H1 (cell line): ENCODE results near the gene L1TD1. TPM values are rescaled to one million over a fixed set of nuclear protein-coding genes. Genes with fewer than 3 reads are reported as not detected.

Experiments used
- CTCF ChIA-PET: fragments of 300-600 bp; sonication (Branson Sonifier 250); formaldehyde crosslinking; loops from one replicate; lab custom pipeline; 2021; ENCODE audit not compliant: partially characterized antibody; lab: Charles Lee
- POLR2A ChIA-PET: fragments of 300-600 bp; sonication (Branson Sonifier 250); formaldehyde crosslinking; loops from one replicate; lab custom pipeline; 2021; ENCODE audit warnings: inconsistent platforms; ENCODE audit not compliant: partially characterized antibody; lab: Charles Lee
- DNase-seq, 2 experiments: peaks; one replicate each; pipeline versions ENCODE4 v3.0.0 to v3.0.0-alpha.2; 2010 to 2022; ENCODE audit warnings: low spot score in 2 of 2, low read depth in 1 of 2, mixed read lengths in 1 of 2
- FAIRE-seq: peaks from 2 replicates; lab custom pipeline; 2011; peaks lifted over from hg19 to GRCh38; lab: Jason Lieb, UNC
- H2AFZ ChIP-seq: 2 replicates; pipeline ENCODE4 v1.8.1; 2012; ENCODE audit warnings: low read length, inconsistent platforms
- H2AK5ac ChIP-seq: 2 replicates; pipeline ENCODE4 v1.6.1; 2013; ENCODE audit warnings: low read depth, low read length
- H2BK120ac ChIP-seq: replicated peaks from 2 replicates; pipeline ENCODE3; 2013; ENCODE audit warnings: low read depth, low read length, inconsistent platforms
- H2BK12ac ChIP-seq: 2 replicates; pipeline ENCODE4 v1.6.1; 2013; ENCODE audit warnings: low read depth, low read length
- H2BK15ac ChIP-seq: 2 replicates; pipeline ENCODE4 v1.6.1; 2013; ENCODE audit warnings: low read length
- H2BK20ac ChIP-seq: 2 replicates; pipeline ENCODE4 v1.6.1; 2013; ENCODE audit warnings: low read length
- H2BK5ac ChIP-seq: 2 replicates; pipeline ENCODE4 v1.6.1; 2013; ENCODE audit warnings: low read depth, low read length
- H3K14ac ChIP-seq: 2 replicates; pipeline ENCODE4 v1.6.1; 2013; ENCODE audit warnings: inconsistent platforms; ENCODE audit not compliant: insufficient read length
- H3K18ac ChIP-seq: 2 replicates; pipeline ENCODE4 v1.6.1; 2013; ENCODE audit warnings: low read length; ENCODE audit errors: extremely low read depth
- H3K23ac ChIP-seq: 2 replicates; pipeline ENCODE4 v1.6.1; 2013; ENCODE audit warnings: inconsistent platforms; ENCODE audit not compliant: insufficient read length
- H3K23me2 ChIP-seq: 2 replicates; pipeline ENCODE4 v1.6.1; 2013; ENCODE audit warnings: low read depth, low read length
- H3K27ac ChIP-seq: 2 replicates; pipeline ENCODE4 v1.6.1; 2011; ENCODE audit warnings: low read depth, low read length, inconsistent platforms
- H3K27me3 ChIP-seq, 4 experiments: replicated peaks in 1 of 4; 1 replicate in 1 of 4; 2 replicates in 3 of 4; pipeline versions ENCODE4 v1.6.1 to v1.8.1; 2011 to 2013; ENCODE audit warnings: low read length in 3 of 4, mild to moderate bottlenecking in 3 of 4, inconsistent platforms in 2 of 4, mixed read lengths in 2 of 4, moderate library complexity in 1 of 4; ENCODE audit not compliant: control insufficient read depth in 3 of 4, insufficient read depth in 3 of 4; ENCODE audit errors: extremely low read depth in 1 of 4
- H3K36me3 ChIP-seq, 4 experiments: 2 replicates each; pipeline versions ENCODE4 v1.6.1 to v1.8.1; 2011 to 2013; ENCODE audit warnings: mild to moderate bottlenecking in 4 of 4, low read length in 3 of 4, moderate library complexity in 2 of 4, control low read depth in 1 of 4, inconsistent platforms in 1 of 4; ENCODE audit not compliant: insufficient read depth in 4 of 4, control insufficient read depth in 2 of 4
- H3K4ac ChIP-seq: replicated peaks from 2 replicates; pipeline ENCODE3; 2013; ENCODE audit warnings: low read length, low read depth, mixed read lengths, inconsistent platforms; ENCODE audit not compliant: insufficient read length
- H3K4me1 ChIP-seq, 4 experiments: replicated peaks in 1 of 4; 1 replicate in 1 of 4; 2 replicates in 3 of 4; pipeline versions ENCODE4 v1.6.1 to v1.8.1; 2011 to 2013; ENCODE audit warnings: low read length in 3 of 4, inconsistent platforms in 2 of 4, mixed read lengths in 1 of 4; ENCODE audit not compliant: insufficient read depth in 4 of 4, control insufficient read depth in 3 of 4
- H3K4me2 ChIP-seq, 2 experiments: 2 replicates each; pipeline versions ENCODE4 v1.6.1 to v1.8.1; 2011 to 2013; ENCODE audit warnings: low read depth in 2 of 2, low read length in 2 of 2, control low read depth in 1 of 2, inconsistent platforms in 1 of 2, mild to moderate bottlenecking in 1 of 2; ENCODE audit not compliant: insufficient read depth in 1 of 2
- H3K4me3 ChIP-seq, 4 experiments: fragments of 200-600, 300-600 bp in 1 of 4; sonication (generic), shearing (Covaris generic), sonication (Bioruptor Twin) in 1 of 4; 2 replicates each; pipeline versions ENCODE4 v1.5.1 to v1.8.1; 2011 to 2016; ENCODE audit warnings: low read length in 4 of 4, low read depth in 3 of 4, control low read depth in 2 of 4, inconsistent platforms in 2 of 4, mild to moderate bottlenecking in 2 of 4, mixed read lengths in 1 of 4, moderate library complexity in 1 of 4; ENCODE audit not compliant: insufficient read depth in 2 of 4; ENCODE audit errors: extremely low read depth in 1 of 4
- H3K56ac ChIP-seq: replicated peaks from 2 replicates; pipeline ENCODE3; 2013; ENCODE audit warnings: low read depth, mild to moderate bottlenecking, mixed read lengths, low read length, inconsistent platforms; ENCODE audit not compliant: insufficient read length
- H3K79me1 ChIP-seq: 2 replicates; pipeline ENCODE4 v1.6.1; 2013; ENCODE audit warnings: low read depth, low read length, control low read depth
- H3K79me2 ChIP-seq, 2 experiments: 2 replicates each; pipeline versions ENCODE4 v1.6.1 to v1.8.1; 2012 to 2013; ENCODE audit warnings: low read length in 2 of 2, mild to moderate bottlenecking in 2 of 2, inconsistent platforms in 1 of 2; ENCODE audit not compliant: insufficient read depth in 2 of 2, control insufficient read depth in 1 of 2
- H3K9ac ChIP-seq, 4 experiments: replicated peaks in 1 of 4; 1 replicate in 1 of 4; 2 replicates in 3 of 4; pipeline versions ENCODE4 v1.6.1 to v1.8.1; 2011 to 2013; ENCODE audit warnings: low read depth in 3 of 4, low read length in 3 of 4, control low read depth in 2 of 4, mild to moderate bottlenecking in 2 of 4, moderate library complexity in 2 of 4, inconsistent platforms in 1 of 4; ENCODE audit errors: extremely low read depth in 1 of 4
- H3K9me3 ChIP-seq, 2 experiments: 2 replicates each; pipeline versions ENCODE4 v1.6.1 to v1.8.1; 2012 to 2013; ENCODE audit warnings: mild to moderate bottlenecking in 2 of 2, moderate library complexity in 2 of 2, control low read depth in 1 of 2, inconsistent platforms in 1 of 2, low read depth in 1 of 2, low read length in 1 of 2, mixed read lengths in 1 of 2; ENCODE audit not compliant: insufficient read depth in 2 of 2
- H4K20me1 ChIP-seq, 2 experiments: replicated peaks in 1 of 2; 2 replicates each; pipeline versions ENCODE3 to v1.8.1; 2011 to 2013; ENCODE audit warnings: inconsistent platforms in 2 of 2, low read length in 2 of 2, mild to moderate bottlenecking in 1 of 2; ENCODE audit not compliant: insufficient read depth in 2 of 2, control insufficient read depth in 1 of 2
- H4K5ac ChIP-seq: 2 replicates; pipeline ENCODE4 v1.6.1; 2013; ENCODE audit warnings: low read length, low read depth, mixed read lengths, inconsistent platforms; ENCODE audit not compliant: insufficient read length
- H4K8ac ChIP-seq: 2 replicates; pipeline ENCODE4 v1.8.0; 2013; ENCODE audit warnings: mild to moderate bottlenecking, moderate library complexity, low read length, inconsistent platforms; ENCODE audit not compliant: insufficient read depth; ENCODE audit errors: extremely low read depth
- H4K91ac ChIP-seq: replicated peaks from 2 replicates; pipeline ENCODE3; 2013; ENCODE audit warnings: low read length, mixed read lengths, inconsistent platforms; ENCODE audit not compliant: insufficient read length
- CBX8 ChIP-seq: fragments of 300-800, 300-1000 bp; sonication (generic); IDR thresholded peaks from 2 replicates; pipeline ENCODE4 v1.7.1; 2016; ENCODE audit warnings: low read depth, low read length, borderline replicate concordance
- CREB1 ChIP-seq: IDR thresholded peaks from 2 replicates; pipeline ENCODE4 v1.6.1; 2012; ENCODE audit warnings: inconsistent platforms
- CTCF ChIP-seq, 3 experiments: IDR thresholded peaks; 1 replicate in 2 of 3; 2 replicates in 1 of 3; pipeline versions ENCODE4 v1.5.1 to v1.6.1; 2011; ENCODE audit warnings: low read length in 3 of 3, mild to moderate bottlenecking in 3 of 3, inconsistent platforms in 2 of 3, low read depth in 1 of 3, moderate library complexity in 1 of 3; ENCODE audit not compliant: insufficient read depth in 1 of 3; ENCODE audit errors: control extremely low read depth in 1 of 3
- EP300 ChIP-seq, 2 experiments: IDR thresholded peaks; 1 replicate in 1 of 2; 2 replicates in 1 of 2; pipeline ENCODE4 v1.6.1; 2011 to 2012; ENCODE audit warnings: low read depth in 2 of 2, low read length in 2 of 2, mild to moderate bottlenecking in 2 of 2, borderline replicate concordance in 1 of 2, inconsistent platforms in 1 of 2, moderate library complexity in 1 of 2
- HDAC2 ChIP-seq, 2 experiments: fragments of 300-600 bp in 1 of 2; sonication (generic) in 1 of 2; IDR thresholded peaks; 2 replicates each; pipeline ENCODE4 v1.6.1; 2011 to 2012; ENCODE audit warnings: low read depth in 2 of 2, low read length in 2 of 2, mild to moderate bottlenecking in 2 of 2, moderate library complexity in 2 of 2, borderline replicate concordance in 1 of 2, inconsistent platforms in 1 of 2
- MAX ChIP-seq: IDR thresholded peaks from 2 replicates; pipeline ENCODE4 v1.6.1; 2012; ENCODE audit warnings: inconsistent platforms
- PHF8 ChIP-seq: fragments of 200-600 bp; sonication (generic); conservative IDR thresholded peaks from 2 replicates; pipeline ENCODE4 v1.7.1; 2012; ENCODE audit warnings: low read depth, mild to moderate bottlenecking, inconsistent platforms, low read length, moderate library complexity
- POLR2A ChIP-seq, 2 experiments: IDR thresholded peaks; 1 replicate in 1 of 2; 2 replicates in 1 of 2; pipeline ENCODE4 v1.6.1; 2011; ENCODE audit warnings: low read depth in 2 of 2, low read length in 2 of 2, mild to moderate bottlenecking in 2 of 2; ENCODE audit errors: control extremely low read depth in 1 of 2
- RFX5 ChIP-seq: IDR thresholded peaks from 2 replicates; pipeline ENCODE4 v1.6.1; 2011; ENCODE audit warnings: low read depth, low read length, improper control_type of control experiment, borderline replicate concordance
- YY1 ChIP-seq: IDR thresholded peaks from 2 replicates; pipeline ENCODE4 v1.6.1; 2011; ENCODE audit warnings: low read depth, mild to moderate bottlenecking, low read length
- WGBS, 2 experiments: shearing (Covaris generic) in 1 of 2; methylation state at CpG; one replicate each; pipeline versions ENCODE4 v1.1.6 to v1.1.7; 2013 to 2015; ENCODE audit warnings: low lambda C conversion rate in 2 of 2, mixed read lengths in 2 of 2, inconsistent platforms in 1 of 2, low coverage in 1 of 2, missing lambda C conversion rate in 1 of 2; ENCODE audit not compliant: insufficient replicate concordance in 2 of 2, insufficient coverage in 1 of 2, insufficient read length in 1 of 2; ENCODE audit errors: extremely low coverage in 1 of 2, missing lambda C conversion rate in 1 of 2; 5-methylcytosine and 5-hydroxymethylcytosine counted together
- polyA plus RNA-seq, 7 experiments: library from polyadenylated mRNA; depleted of rRNA in 3 of 7; stranded (reverse) in 5 of 7; unstranded in 2 of 7; fragments of >200 nt in 5 of 7; fragments of 200-250 nt in 2 of 7; gene quantifications; 1 replicate in 5 of 7; 2 replicates in 1 of 7; 4 replicates in 1 of 7; pipeline versions ENCODE4 v1.2.1 to v1.2.3, GENCODE V29; 2011 to 2013; ENCODE audit warnings: missing spikeins in 2 of 7, mixed read lengths in 2 of 7
- total RNA-seq: library from RNA; stranded (reverse); fragmentation: NEBNext Ultra II Directional; extraction: Animal tissue kit (Norgen Biotek cat#: 25700); gene quantifications from 2 replicates; pipeline ENCODE4 v1.2.1, GENCODE V29; 2021

L1TD1 gene
- total and polyA plus RNA-seq, 2 of the 8 experiments (the other 6 are each of a cell fraction or from before 2014, with no cell fraction given), result 35.3 to 441 TPM

- CTCF ChIA-PET, result interaction anchor here (0.9 kb wide), 1 partner anchor 34 kb away, joined by 3 read pairs; no protein-coding TSS in a partner anchor
- H3K18ac ChIP-seq, result peak overlapping the region; percentile 68
- H3K4me3 ChIP-seq, result no peak overlapping the region
- POLR2A ChIA-PET, result interaction anchor here (1.2 to 27.8 kb wide), 2 partner anchors 25 to 258 kb away, joined by 3 to 1232 read pairs; partner anchors contain the start of genes L1TD1 and USP1
- peaks cover 9 to 36% (median 33%) of the 10 kb centered on the region in 4 experiments for H3K4me1 ChIP-seq
- H3K23me2 ChIP-seq, result no peaks in the 10 kb centered on the region
- peak overlapping the region; percentile 74; the same call in 1 of the 2 replicates for H2BK5ac ChIP-seq
- H4K8ac ChIP-seq, result no peak overlapping the region
- H3K4ac ChIP-seq, result no peak overlapping the region
- FAIRE-seq (no peak), DNase-seq (no peak)
- H3K79me2 ChIP-seq, result no peaks in the 10 kb centered on the region
- no peak overlapping the region for H3K56ac ChIP-seq
- no peak overlapping the region for H3K14ac ChIP-seq
- H3K79me1 ChIP-seq, result no peaks in the 10 kb centered on the region; the same call in 1 of the 2 replicates
- H4K91ac ChIP-seq, result peak overlapping the region; percentile 2
- no peak overlapping the region for H3K9ac ChIP-seq
- 0 out of 2 replicates have a peak overlapping the region, but pooled peaks have one; percentile 96 for H2BK12ac ChIP-seq
- no peak overlapping the region for H3K27ac ChIP-seq
- peak overlapping the region; percentile 91; the same call in 1 of the 2 replicates for H2AK5ac ChIP-seq
- peak overlapping the region; percentile 2 for H2BK120ac ChIP-seq
- no peak overlapping the region for H3K23ac ChIP-seq
- H2AFZ ChIP-seq, result no peak overlapping the region
- H3K4me2 ChIP-seq, result no peak overlapping the region
- peak overlapping the region; percentile 80 for H2BK20ac ChIP-seq
- no peaks in the 10 kb centered on the region for H3K36me3 ChIP-seq
- no peak overlapping the region for H4K5ac ChIP-seq
- H3K9me3 ChIP-seq, result no peaks in the 10 kb centered on the region
- H2BK15ac ChIP-seq, result 0 out of 2 replicates have a peak overlapping the region, but pooled peaks have one; percentile 82
- H4K20me1 ChIP-seq, result no peaks in the 10 kb centered on the region
- no peaks in the 10 kb centered on the region for H3K27me3 ChIP-seq
- WGBS, 2 experiments, result 84% methylated on average over 7 of the region's 7 CpGs; no CpG with 5 or more reads in 1 of the 2 experiments
- no peak for TF ChIP-seq HDAC2 (IDR thresholded peaks at IDR 0.05; ENCODE audit: borderline replicate concordance in 1 of 2, low read depth in 2 of 2, low read length in 2 of 2)
- TF ChIP-seq PHF8, result no peak
- TF ChIP-seq CREB1, result no peak
- no peak for TF ChIP-seq YY1
- TF ChIP-seq MAX, result no peak
- TF ChIP-seq POLR2A (IDR thresholded peaks at IDR 0.05; ENCODE audit: control extremely low read depth in 1 of 2, low read depth in 2 of 2, low read length in 2 of 2), result no peak
- TF ChIP-seq RFX5, result no peak
- no peak for TF ChIP-seq CTCF (IDR thresholded peaks at IDR 0.05; ENCODE audit: control extremely low read depth in 1 of 3, insufficient read depth in 1 of 3, low read depth in 1 of 3, low read length in 3 of 3)
- no peak for TF ChIP-seq EP300 (IDR thresholded peaks at IDR 0.05; ENCODE audit: borderline replicate concordance in 1 of 2, low read depth in 2 of 2, low read length in 2 of 2)
- no peak for TF ChIP-seq CBX8
These were observed 16.3 kb upstream of the L1TD1 start for GRCh38 chr1:62178372-62178771.
